Activated effector memory CD4-positive, alpha-beta T cell treated with anti-CD3 and anti-CD28 coated beads, Interleukin-2, amount 50 U/mL, for 16 hours (primary cell): ENCODE results near the gene ZNF296.
A peak's percentile ranks its signal among the peaks of the same experiment; 100 is the strongest.

Experiments used
- DNase-seq: peaks from one replicate; pipeline ENCODE4 v3.0.0-alpha.2; 2020

The ZNF296 gene

GRCh38 chr19:45102481-45102880, 26.2 kb upstream of the ZNF296 start:
- DNase-seq: no peak

GRCh38 chr19:45101806-45102205, 25.5 kb upstream of the ZNF296 start:
- no peak for DNase-seq

DNA sequence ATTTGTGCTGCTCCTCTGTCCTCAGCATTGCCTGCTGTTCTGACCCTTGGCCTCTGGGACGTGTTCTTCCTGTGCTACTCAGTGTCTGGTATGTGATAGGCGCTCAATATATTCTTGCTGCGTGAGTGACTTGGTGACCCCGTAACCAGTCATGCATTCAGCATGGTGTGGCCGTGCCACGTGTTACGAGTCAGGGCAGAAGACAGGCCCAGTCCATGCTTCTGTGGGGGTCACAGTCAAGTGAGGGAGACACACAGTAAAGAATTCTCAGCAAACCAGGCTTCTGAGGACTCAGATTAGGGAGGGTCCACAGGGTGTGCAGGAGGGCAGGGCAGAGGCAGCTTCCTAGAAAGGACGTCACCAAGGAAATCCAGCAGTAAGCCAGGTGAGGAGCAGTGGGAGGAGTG, 24.6 kb upstream of the ZNF296 start:
- DNase-seq: no peak

DNA sequence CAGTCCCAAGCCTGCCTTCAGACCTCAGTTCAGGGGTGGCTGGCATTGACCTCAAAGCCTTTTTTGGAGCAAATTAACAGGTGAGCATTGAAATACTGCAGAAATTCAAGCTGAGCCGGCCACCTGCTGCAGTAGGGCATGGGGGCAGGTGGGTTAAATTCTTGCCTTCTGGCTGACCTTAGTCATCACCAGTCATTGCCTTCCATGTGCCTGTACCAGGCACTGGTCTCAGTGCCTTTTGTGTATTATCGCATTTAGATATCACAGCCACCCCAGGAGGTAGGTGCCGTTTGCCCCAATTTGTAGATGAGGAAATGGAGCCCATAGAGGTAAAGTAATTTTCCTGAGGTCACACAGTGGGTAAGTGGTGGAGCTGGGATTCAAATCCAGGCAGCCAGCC, 23.9 kb upstream of the ZNF296 start:
- DNase-seq: no peak

DNA sequence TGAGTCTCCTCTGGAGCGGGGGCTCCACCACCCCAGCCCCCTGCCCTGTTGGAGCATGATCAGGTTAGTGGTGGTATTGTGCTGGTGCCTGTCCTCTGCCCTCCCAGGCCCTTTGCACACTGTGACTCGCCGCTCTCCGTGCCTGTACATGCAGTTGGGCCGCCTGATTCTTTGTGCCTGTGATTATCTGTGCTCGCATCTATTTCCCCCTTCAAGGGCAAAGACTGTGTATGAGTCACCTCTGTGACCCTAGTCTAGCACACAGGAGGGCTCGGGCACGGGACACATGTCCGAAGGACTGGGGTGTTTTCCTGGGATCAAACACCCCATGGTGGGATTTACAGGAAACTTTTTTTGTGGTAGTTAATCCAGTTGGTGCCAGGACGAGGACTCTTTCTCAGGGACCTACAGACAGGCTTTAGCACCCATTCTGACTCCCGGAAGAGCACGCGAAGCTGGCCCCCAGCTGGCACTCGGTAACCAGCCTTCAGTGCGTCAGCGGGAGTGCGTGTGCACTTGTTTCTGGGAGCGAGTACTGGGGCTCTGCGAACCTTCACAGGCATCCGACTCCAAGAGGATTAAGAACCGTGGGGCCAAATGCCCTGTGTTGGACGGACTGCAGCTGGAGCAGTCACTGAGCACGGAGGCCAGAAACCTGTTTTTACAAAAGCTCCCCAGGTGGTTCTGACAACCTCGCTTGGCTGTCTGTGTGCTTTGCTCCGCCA, 23.4 kb upstream of the ZNF296 start:
- DNase-seq: no peak

DNA sequence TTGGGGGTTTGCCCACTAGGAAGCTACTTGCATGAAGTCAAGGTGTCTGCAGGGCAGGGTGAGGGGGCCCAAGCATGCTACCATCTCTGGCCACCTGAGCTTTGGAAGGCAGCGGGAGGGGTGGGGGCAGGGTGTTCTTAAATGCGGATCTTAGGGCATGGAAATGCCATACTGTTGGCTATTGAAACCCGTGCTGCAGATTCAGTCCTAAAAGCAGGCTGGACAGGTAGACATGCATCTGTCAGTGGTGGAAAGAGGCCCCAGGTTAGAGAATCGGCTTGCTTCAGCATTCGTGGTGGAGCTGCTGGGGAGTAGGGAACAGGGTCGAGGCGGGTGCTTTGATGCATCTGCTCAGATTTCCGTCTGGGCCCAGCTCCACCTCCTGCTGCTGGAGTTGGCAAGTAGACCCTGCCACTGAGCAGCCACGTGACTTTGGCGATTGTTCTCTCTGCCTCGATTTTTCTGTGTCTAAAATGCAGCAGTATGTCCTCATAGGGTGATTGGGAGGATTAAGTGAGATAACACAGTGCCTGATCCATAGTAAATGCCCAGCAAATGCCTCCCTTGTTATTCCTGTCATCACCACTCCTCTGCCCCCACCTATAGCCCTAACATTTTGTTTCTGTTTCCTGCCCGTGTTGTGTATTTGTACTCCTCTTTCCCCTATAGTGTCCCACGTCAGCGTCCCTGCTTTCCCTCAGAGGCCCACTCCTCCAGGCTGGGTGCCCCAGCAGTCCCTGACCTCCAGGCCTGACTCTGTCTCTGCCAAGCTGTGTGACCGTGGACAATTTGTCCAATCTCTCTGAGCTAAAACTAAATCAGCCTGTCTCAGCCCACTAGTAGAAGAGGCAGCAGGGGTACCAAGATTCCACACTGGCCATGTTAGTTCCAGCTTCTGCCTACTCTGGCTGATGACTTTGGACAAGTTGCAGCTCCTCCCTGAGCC, 22.5 kb upstream of the ZNF296 start:
- DNase-seq: no peak

DNA sequence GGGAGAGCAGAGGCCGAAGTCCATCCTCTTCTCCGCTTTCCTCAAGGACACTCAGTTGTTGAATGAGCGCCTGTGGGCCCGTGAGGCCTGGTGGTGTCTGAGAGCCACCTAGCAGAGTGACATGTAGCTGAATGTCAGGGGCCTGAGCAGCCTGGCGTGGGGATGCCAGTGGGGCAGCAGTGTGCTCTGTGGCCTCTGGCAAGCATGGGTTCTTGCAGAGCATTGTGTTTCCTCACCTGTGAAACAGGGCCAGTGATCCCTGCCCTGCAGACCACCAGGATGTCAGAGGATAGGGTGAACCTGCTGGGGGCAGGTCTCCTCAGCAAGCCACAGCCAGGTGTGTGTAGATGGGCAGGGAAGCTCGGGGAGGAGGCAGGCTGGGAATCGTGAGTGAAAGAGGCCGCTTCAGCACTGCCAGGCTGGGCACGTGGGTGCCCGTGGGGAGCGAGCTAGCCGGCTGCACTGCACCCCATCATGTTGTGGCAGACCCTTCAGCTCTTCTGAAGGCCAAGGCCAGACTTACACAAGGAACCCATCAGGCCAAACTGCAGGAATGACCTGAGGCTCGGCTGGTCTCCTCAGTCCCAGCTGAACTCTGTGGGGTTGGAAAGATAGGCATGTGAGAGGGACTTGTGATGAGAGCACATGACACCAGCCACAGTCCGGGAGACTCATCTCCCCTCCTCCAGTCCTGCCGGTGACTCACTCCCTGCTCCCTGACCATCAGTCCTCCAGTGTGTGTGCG, 21.7 kb upstream of the ZNF296 start:
- no peak for DNase-seq

DNA sequence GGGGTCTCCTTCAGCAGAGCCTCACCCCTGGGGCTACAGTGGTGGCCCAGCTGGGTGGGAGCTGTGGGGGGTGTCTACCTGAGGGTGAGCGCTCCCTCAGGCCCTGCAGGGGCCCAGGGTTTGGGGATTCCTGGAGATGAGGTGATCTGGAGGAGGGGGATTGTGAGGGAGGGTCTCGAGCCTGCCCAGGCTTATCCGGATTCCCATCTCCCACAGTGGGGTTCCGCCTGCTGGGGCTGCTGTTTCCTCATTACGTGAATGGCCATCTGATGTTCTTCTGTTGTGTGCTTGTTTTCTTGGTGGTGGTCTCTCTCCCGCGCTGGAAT, 21.1 kb upstream of the ZNF296 start:
- DNase-seq: no peak

DNA sequence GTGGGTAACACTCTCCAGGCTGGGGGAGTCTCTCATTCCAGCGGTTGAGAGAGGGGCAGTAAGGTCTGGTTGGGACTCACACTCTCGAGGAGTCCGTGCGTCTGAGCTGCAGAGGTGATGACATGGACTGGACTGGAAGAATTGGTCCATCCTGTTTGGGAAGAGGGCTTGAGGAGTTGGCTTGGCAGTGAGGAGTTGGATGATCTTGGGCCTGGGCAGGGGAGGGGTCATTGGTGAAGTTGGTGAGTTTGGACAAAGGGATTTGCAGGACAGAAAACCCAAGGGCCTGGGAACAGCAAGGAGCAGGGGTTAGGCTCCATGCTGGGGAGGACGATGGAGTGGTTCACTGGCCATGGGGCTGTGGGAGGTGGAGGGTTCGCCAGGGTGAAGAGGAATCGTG, 20.4 kb upstream of the ZNF296 start:
- no peak for DNase-seq

- DNase-seq: no peak
Measured at GRCh38 chr19:45095496-45096413, 19.5 kb upstream of the ZNF296 start.

- DNase-seq: no peak
Measured at GRCh38 chr19:45094707-45095106, 18.4 kb upstream of the ZNF296 start.

GRCh38 chr19:45094137-45094536, 17.9 kb upstream of the ZNF296 start:
- no peak for DNase-seq

DNA sequence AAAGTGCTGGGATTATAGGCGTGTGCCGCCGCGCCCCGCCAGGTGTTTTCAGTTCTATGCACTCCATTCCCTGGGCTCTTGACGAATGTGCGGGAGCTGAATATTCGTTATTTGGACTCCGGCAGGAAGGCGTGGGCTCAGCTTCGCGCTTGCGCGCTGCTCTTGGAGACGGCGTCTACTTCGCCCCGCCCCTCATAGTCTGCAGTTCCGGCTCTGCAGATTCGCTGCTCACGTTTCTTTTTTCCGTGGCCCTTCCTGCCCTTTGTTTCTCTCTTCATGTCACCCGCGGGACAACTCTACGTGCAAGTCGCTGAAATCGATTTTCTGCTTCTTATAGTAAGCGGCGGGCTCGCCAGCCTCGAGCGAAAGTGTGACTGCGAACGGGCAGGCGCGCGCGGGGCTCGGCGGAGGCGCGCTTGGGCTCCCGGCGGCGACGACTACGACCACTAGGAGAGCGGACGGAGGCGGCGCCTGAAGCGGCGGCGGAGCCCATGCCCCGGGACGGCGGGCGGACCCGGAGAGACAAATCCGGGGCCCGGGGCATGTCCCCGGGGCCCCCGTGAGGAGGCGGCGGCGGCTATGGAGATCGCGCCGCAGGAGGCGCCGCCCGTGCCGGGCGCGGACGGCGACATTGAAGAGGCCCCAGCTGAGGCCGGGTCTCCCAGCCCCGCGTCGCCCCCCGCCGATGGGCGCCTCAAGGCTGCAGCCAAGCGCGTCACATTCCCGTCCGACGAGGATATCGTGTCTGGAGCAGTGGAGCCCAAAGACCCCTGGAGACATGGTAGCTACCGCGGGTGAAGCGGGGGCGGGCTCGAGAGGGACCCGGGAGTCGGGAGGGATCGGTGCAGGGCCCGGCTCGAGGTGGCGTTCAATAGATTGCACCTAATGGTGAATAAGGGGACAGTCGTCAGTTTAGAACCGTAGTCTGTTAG, 16.7 kb upstream of the ZNF296 start, which contains the start of gene PPP1R37:
PPP1R37 (plus strand) TSS at position 433 of the 932 bp plus-strand sequence; CDS start at position 580, 147 bp downstream.
- DNase-seq: peak; percentile 97

DNA sequence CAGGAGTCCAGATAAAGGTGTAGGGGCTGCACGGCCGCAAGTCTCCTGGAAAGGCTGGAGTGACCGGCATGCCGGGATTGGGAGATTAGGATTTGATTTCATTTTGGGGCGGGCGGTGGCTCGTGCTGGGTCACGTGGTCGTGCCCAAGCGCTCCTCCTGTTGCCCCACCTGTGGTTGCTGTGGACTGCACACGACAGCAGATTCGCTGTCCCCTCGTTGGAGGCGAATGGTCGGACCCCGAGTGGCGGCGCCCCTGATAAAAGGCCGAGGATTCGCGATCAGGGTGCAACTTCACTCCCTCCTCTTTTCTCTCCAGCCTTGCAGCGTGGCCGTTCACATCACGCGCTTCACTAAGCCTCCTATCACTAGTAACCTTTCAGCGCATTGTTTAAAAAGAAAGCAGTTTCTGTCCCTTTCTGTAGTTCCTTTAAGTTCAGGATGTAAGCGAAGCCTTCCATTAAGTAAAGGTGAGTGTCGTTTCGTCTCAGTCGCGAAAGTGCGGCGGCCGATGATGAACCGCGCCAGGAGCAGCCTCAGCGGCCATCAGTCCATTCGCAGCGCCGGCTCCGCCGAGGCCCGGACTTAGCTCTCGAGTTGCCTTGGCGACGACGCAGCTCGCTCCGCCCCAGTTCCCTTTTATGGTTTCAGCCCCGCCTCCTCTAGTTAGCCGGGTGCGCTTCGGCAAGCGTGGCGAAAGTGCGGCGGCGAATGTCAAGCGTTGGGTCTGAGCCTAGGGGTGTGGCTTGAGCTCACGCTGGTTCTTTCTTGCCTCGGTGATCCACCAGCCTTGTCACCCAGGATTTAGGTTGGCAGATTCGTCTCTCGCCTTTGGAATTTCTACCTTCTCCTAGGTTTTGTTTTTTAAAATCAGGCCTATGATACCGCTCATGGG, 15.0 kb upstream of the ZNF296 start:
- peak; percentile 99 for DNase-seq

GRCh38 chr19:45090606-45091005, 14.3 kb upstream of the ZNF296 start:
- DNase-seq: no peak

DNA sequence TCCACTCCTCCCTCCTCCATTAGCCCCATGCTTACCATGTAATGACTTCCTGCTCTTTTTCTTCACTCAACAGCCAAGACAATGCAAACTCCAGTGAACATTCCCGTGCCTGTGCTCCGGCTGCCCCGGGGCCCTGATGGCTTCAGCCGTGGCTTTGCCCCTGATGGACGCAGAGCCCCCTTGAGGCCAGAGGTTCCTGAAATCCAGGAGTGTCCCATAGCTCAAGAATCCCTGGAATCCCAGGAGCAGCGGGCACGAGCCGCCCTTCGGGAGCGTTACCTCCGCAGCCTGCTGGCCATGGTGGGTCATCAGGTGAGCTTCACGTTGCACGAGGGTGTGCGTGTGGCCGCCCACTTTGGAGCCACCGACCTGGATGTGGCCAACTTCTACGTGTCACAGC, 13.8 kb upstream of the ZNF296 start:
- DNase-seq: no peak

DNA sequence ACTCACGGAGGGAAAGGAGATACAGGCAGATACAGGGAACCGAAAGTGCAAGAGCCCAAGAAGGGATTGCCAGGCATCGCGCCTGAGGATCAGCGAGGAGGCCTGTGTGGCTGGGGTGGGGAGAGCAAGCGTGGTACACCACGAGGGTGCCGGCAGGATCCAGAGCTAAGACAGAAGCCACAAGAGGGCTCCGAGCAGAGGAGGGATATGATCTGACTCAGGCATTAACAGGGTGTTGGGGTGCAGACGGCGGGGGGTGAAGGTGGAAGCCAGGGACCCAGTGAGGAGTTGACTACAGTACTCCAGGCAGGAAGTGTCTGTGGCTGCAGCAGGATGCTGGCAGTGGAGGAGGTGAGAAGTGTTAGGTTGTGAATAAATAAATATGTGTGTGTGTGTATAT, 11.3 kb upstream of the ZNF296 start:
- peak; percentile 74 for DNase-seq

DNA sequence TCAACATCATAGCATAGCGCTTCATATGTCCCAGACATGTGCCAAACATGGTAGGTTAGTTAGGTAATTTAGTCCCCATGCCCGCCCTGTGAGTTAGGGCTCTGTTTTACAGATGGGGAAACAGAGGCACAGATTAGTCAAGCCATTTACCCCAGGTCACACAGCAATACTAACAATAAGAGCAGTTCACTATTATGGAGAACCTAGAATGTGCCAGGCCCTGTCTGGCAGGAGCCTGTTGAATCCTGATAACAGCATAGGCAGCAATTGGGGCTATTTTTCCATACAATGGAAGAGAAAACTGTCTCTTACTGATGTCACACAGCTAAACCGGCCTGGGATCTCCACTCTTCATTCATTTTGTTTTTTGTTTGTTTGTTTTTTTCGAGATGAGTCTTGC, 10.2 kb upstream of the ZNF296 start:
- no peak for DNase-seq

- DNase-seq: no peak
Measured at GRCh38 chr19:45082170-45082569, 5.9 kb upstream of the ZNF296 start.

DNA sequence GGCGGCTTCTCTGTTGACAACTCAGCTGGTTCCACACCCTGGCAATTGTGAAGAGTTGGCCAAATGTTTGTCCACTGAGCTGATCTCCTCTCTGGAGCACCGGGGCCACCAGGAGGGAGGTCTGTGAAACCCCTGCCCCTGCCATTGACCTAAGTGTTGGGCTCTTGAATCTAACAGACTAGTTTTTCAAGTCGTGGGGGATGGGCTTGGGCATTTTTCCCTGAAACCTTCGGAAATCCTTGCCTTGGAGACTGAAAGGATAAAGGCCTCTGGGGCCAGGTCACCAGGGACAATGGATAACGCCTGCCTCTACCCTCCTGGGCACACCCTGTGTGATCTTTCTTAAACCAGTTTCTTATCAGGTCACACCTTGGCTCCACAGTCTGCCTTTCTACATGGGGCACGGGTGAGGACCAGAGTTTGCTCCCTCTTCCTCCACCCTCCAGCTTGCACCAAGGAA, 3.7 kb upstream of the ZNF296 start:
- DNase-seq: no peak
